K562 (cell line): ENCODE data around the gene CRYGA. TPM values are rescaled to one million over a fixed set of nuclear protein-coding genes. Genes with fewer than 3 reads are reported as not detected.

Experiments used
- ATAC-seq: fragments of 200-7000 bp; cut with Tn5 transposase; 3 replicates; pipeline ENCODE4 v1.9.1; 2020; ENCODE audit warnings: moderate library complexity
- BruUV-seq: library from RNA; stranded (reverse); fragments of 400-500 nt; replicated peaks from 2 replicates; lab custom pipeline; 2021; lab: Mats Ljungman, UMichigan
- CTCF ChIA-PET: fragments of 300-600 bp; formaldehyde crosslinking; extraction: SDS; loops from one replicate; lab custom pipeline; 2021; ENCODE audit warnings: low intra/inter-chr PET ratio; lab: Yijun Ruan, JAX
- POLR2A ChIA-PET: fragments of 300-600, 350-650 bp; sonication (Branson Sonifier 250); formaldehyde crosslinking; extraction: SDS; loops from one replicate; lab custom pipeline; 2021; ENCODE audit warnings: antibody characterized with exemption, inconsistent platforms; lab: Yijun Ruan, JAX
- DNase-seq, 4 experiments: peaks; one replicate each; pipeline versions ENCODE4 v3.0.0 to v3.0.0-alpha.2; 2011 to 2018; ENCODE audit warnings: low spot score in 3 of 4, mixed read lengths in 3 of 4; ENCODE audit errors: extremely low read depth in 1 of 4
- FAIRE-seq: peaks from 2 replicates; lab custom pipeline; 2011; peaks lifted over from hg19 to GRCh38; lab: Jason Lieb, UNC
- H2AFZ ChIP-seq: 2 replicates; pipeline ENCODE4 v1.6.0; 2011; ENCODE audit warnings: low read depth, low read length, control low read depth, inconsistent platforms
- H3K27ac ChIP-seq: fragments of 200-600 bp; 3 replicates; pipeline ENCODE4 v1.8.0; 2011; ENCODE audit warnings: low read depth, mild to moderate bottlenecking, control low read depth, inconsistent platforms, low read length, moderate library complexity, mixed read lengths; ENCODE audit errors: extremely low read depth
- H3K27me3 ChIP-seq, 2 experiments: fragments of 300-600 bp in 1 of 2; 2 replicates in 1 of 2; 3 replicates in 1 of 2; pipeline versions ENCODE4 v1.6.0 to v1.8.0; 2011; ENCODE audit warnings: inconsistent platforms in 2 of 2, low read length in 2 of 2, mild to moderate bottlenecking in 1 of 2, mixed read lengths in 1 of 2, moderate library complexity in 1 of 2; ENCODE audit not compliant: control insufficient read depth in 2 of 2, insufficient read depth in 2 of 2
- H3K36me3 ChIP-seq: fragments of 300-600 bp; 3 replicates; pipeline ENCODE4 v1.8.0; 2011; ENCODE audit warnings: mild to moderate bottlenecking, low read length, inconsistent platforms; ENCODE audit not compliant: control insufficient read depth, insufficient read depth
- H3K4me1 ChIP-seq, 2 experiments: fragments of 200-600 bp in 1 of 2; replicated peaks in 1 of 2; 2 replicates in 1 of 2; 3 replicates in 1 of 2; pipeline versions ENCODE4 v1.5.1 to v1.8.0; 2011; ENCODE audit warnings: inconsistent platforms in 2 of 2, low read length in 2 of 2, mild to moderate bottlenecking in 1 of 2, mixed read lengths in 1 of 2, moderate library complexity in 1 of 2; ENCODE audit not compliant: control insufficient read depth in 2 of 2, insufficient read depth in 2 of 2
- H3K4me2 ChIP-seq: 2 replicates; pipeline ENCODE4 v1.6.1; 2011; ENCODE audit warnings: low read length, control low read depth, inconsistent platforms, mixed read lengths; ENCODE audit not compliant: insufficient read depth
- H3K4me3 ChIP-seq: fragments of 200-600 bp; sonication (generic), shearing (Covaris generic); 2 replicates; pipeline ENCODE4 v1.5.1; 2016; ENCODE audit warnings: control low read depth, inconsistent platforms
- H3K79me2 ChIP-seq: fragments of 200-600 bp; 3 replicates; pipeline ENCODE4 v1.8.0; 2011; ENCODE audit warnings: low read length, inconsistent platforms; ENCODE audit not compliant: control insufficient read depth, insufficient read depth
- H3K9ac ChIP-seq, 2 experiments: 2 replicates each; pipeline versions ENCODE4 v1.6.0 to v1.6.1; 2011; ENCODE audit warnings: low read depth in 2 of 2, low read length in 2 of 2, control low read depth in 1 of 2, inconsistent platforms in 1 of 2, mild to moderate bottlenecking in 1 of 2, mixed read lengths in 1 of 2; ENCODE audit not compliant: insufficient read depth in 1 of 2
- H3K9me1 ChIP-seq: one replicate; pipeline ENCODE4 v1.6.0; 2011; ENCODE audit warnings: inconsistent platforms, mild to moderate bottlenecking, low read length, moderate library complexity; ENCODE audit not compliant: control insufficient read depth, insufficient read depth
- H3K9me3 ChIP-seq: replicated peaks from 2 replicates; pipeline ENCODE4 v1.5.1; 2011; ENCODE audit warnings: low read depth, low read length, inconsistent platforms; ENCODE audit not compliant: control insufficient read depth, insufficient read depth
- H4K20me1 ChIP-seq: replicated peaks from 2 replicates; pipeline ENCODE4 v1.6.1; 2011; ENCODE audit warnings: low read length, inconsistent platforms, mixed read lengths; ENCODE audit not compliant: control insufficient read depth, insufficient read depth
- CEBPZ ChIP-seq: fragments of 150-350 bp; IDR thresholded peaks from 2 replicates; pipeline ENCODE4 v1.6.1; 2014; ENCODE audit warnings: low read depth, mild to moderate bottlenecking, low read length, borderline replicate concordance
- EP300 ChIP-seq: IDR thresholded peaks from 2 replicates; pipeline ENCODE4 v1.6.1; 2012; ENCODE audit warnings: low read length, improper control_type of control experiment
- ESRRA ChIP-seq: fragments of 450-650 bp; IDR thresholded peaks from 2 replicates; pipeline ENCODE4 v1.6.1; 2014; ENCODE audit warnings: low read depth, mild to moderate bottlenecking, moderate library complexity, borderline replicate concordance
- HDAC8 ChIP-seq: fragments of 450-650 bp; IDR thresholded peaks from 2 replicates; pipeline ENCODE4 v1.6.1; 2016; ENCODE audit warnings: mild to moderate bottlenecking, missing genetic modification characterization, moderate library complexity, missing compliant biosample characterization
- HDGF ChIP-seq: fragments of 450-650 bp; IDR thresholded peaks from 2 replicates; pipeline ENCODE4 v1.6.1; 2016
- HNRNPH1 ChIP-seq: fragments of 200-400 bp; formaldehyde crosslinking; optimal IDR thresholded peaks from 2 replicates; pipeline ENCODE3; 2017; ENCODE audit warnings: low read depth, mild to moderate bottlenecking, low read length, moderate library complexity
- RBM22 ChIP-seq: fragments of 200-400 bp; formaldehyde crosslinking; IDR thresholded peaks from 2 replicates; pipeline ENCODE4 v1.6.1; 2018; ENCODE audit warnings: low read length, low read depth; ENCODE audit not compliant: poor library complexity, severe bottlenecking
- RFX1 ChIP-seq: fragments of 450-650 bp; IDR thresholded peaks from 2 replicates; pipeline ENCODE4 v1.6.1; 2016; ENCODE audit warnings: mild to moderate bottlenecking, moderate library complexity
- RHOXF2B ChIP-seq: fragments of 250-450 bp; sonication (Bioruptor Pico); conservative IDR thresholded peaks from 2 replicates; pipeline ENCODE4 v1.5.1; 2021
- WGBS: fragments of 100-300 bp; shearing (Covaris generic); methylation state at CpG from one replicate; pipeline ENCODE4 v1.1.6; 2016; ENCODE audit warnings: low coverage, mixed read lengths; ENCODE audit not compliant: insufficient coverage; ENCODE audit errors: missing lambda C conversion rate; 5-methylcytosine and 5-hydroxymethylcytosine counted together
- in situ Hi-C: fragments of 300-500 bp; cut with MboI; formaldehyde crosslinking; loops from 4 replicates; pipeline ENCODE4 v1.15.0; 2018; ENCODE audit warnings: inconsistent platforms, mixed read lengths
- intact Hi-C: fragments of 100-400 bp; cut with micrococcal nuclease; formaldehyde crosslinking; loops from 2 replicates; pipeline ENCODE4 v1.14.2; 2022
- polyA plus RNA-seq, 8 experiments: library from polyadenylated mRNA; depleted of rRNA in 4 of 8; stranded (reverse) in 5 of 8; unstranded in 3 of 8; fragments of >200 nt; fragmentation: Nextera tagmentation in 2 of 8; fragmentation: Illumina TruSeq in 1 of 8; extraction: Ambion mirVana in 2 of 8; extraction: Trizol in 1 of 8; gene quantifications; 2 replicates each; pipeline versions ENCODE4 v1.2.1 to v1.2.3, GENCODE V29; 2011 to 2014; ENCODE audit warnings: inconsistent platforms in 1 of 8, missing spikeins in 1 of 8
- total RNA-seq, 7 experiments: library from RNA; depleted of rRNA in 6 of 7; stranded (reverse); fragments of >200 nt in 6 of 7; fragmentation: Illumina TruSeq in 2 of 7; extraction: Trizol in 2 of 7; gene quantifications; 2 replicates each; pipeline versions ENCODE4 v1.2.1 to v1.2.3, GENCODE V29; 2011 to 2021; ENCODE audit warnings: low replicate concordance in 1 of 7

The CRYGA gene
- total and polyA plus RNA-seq, 9 of the 15 experiments (the other 6 are each of a cell fraction or from before 2014, with no cell fraction given) = not detected

GRCh38 chr2:208204166-208204565, 40.8 kb upstream of the CRYGA start (continued):
- TF ChIP-seq CEBPZ = no peak
- no peak for TF ChIP-seq HNRNPH1
- TF ChIP-seq EP300 = no peak
- TF ChIP-seq HDAC8 (tag) = no peak

- Histone ChIP-seq H2AFZ (peak overlapping the region; percentile 56; the same call in 1 of the 2 replicates), H3K27ac (no peak overlapping the region), H3K4me2 (no peak overlapping the region), H4K20me1 (no peaks in the 10 kb centered on the region), H3K27me3 (no peaks in the 10 kb centered on the region)
- WGBS = 43% methylated on average over 3 of the region's 3 CpGs
- peak; percentile 36; the same call in 2 of the 3 replicates for ATAC-seq
- no peak for TF ChIP-seq RHOXF2B (CRISPR knock-in tag)
- peak; percentile 63 for TF ChIP-seq RFX1
- TF ChIP-seq RBM22 = no peak
- TF ChIP-seq HDGF = no peak
- no peak for TF ChIP-seq ESRRA
- TF ChIP-seq, all 486 proteins: peak for 1
- H3K79me2 ChIP-seq = no peaks in the 10 kb centered on the region
- no peaks in the 10 kb centered on the region for H3K4me1 ChIP-seq
- in situ Hi-C loops (no loop called here), intact Hi-C loops (no loop called here)
- H3K9ac ChIP-seq = no peak overlapping the region
- H3K4me3 ChIP-seq = no peak overlapping the region
- ChIA-PET CTCF (no interaction called here), POLR2A (no interaction called here)
- FAIRE-seq (no peak), DNase-seq (peak in 1 of 4 experiments; percentile 25)
- no peaks in the 10 kb centered on the region for H3K9me3 ChIP-seq
- H3K9me1 ChIP-seq = no peaks in the 10 kb centered on the region
- no peaks in the 10 kb centered on the region for H3K36me3 ChIP-seq
- no TSS peak for BruUV-seq
Observed at GRCh38 chr2:208195531-208195930, 32.1 kb upstream of the CRYGA start.
